Activated CD8-positive, alpha-beta memory T cell treated with anti-CD3 and anti-CD28 coated beads, Interleukin-2, amount 10 ng/mL, durations not matched to agents 7 days and 5 days (primary cell): Measurements from ENCODE around the gene PABPC3. TPM values are rescaled to one million over a fixed set of nuclear protein-coding genes. Genes with fewer than 3 reads are reported as not detected.

Source experiments
- ATAC-seq: fragments of 150-1000 bp; cut with Tn5 transposase; one replicate; pipeline ENCODE4 v1.10.0; 2021; ENCODE audit warnings: moderate library complexity
- CTCF ChIA-PET: fragments of 350-600 bp; sonication (Branson Sonifier 250); formaldehyde crosslinking; loops from one replicate; lab custom pipeline; 2021; ENCODE audit warnings: antibody characterized with exemption; lab: Charles Lee
- DNase-seq: peaks from one replicate; pipeline ENCODE4 v3.0.0-alpha.2; 2020
- H3K27ac Mint-ChIP-seq: one replicate; pipeline ENCODE4 v1.8.0; 2021; ENCODE audit warnings: mild to moderate bottlenecking, mixed read lengths
- H3K27me3 Mint-ChIP-seq: one replicate; pipeline ENCODE4 v1.8.0; 2021; ENCODE audit warnings: mixed read lengths
- H3K36me3 Mint-ChIP-seq: one replicate; pipeline ENCODE4 v1.8.0; 2021; ENCODE audit warnings: mild to moderate bottlenecking, mixed read lengths
- H3K4me1 Mint-ChIP-seq: one replicate; pipeline ENCODE4 v1.8.0; 2021; ENCODE audit warnings: mixed read lengths
- H3K4me3 Mint-ChIP-seq: one replicate; pipeline ENCODE4 v1.8.0; 2021; ENCODE audit warnings: mild to moderate bottlenecking, moderate library complexity, mixed read lengths
- H3K9me3 Mint-ChIP-seq: one replicate; pipeline ENCODE4 v1.8.0; 2022; ENCODE audit warnings: low read depth, mixed read lengths
- total RNA-seq, 2 experiments: library from RNA; stranded (reverse); gene quantifications; one replicate each; pipeline ENCODE4 v1.2.3, GENCODE V29; 2021

Gene PABPC3
- total RNA-seq, 2 experiments from 2014 or later: 0.20 to 0.52 TPM

- ATAC-seq (no peak), DNase-seq (no peak)
- H3K9me3 Mint-ChIP-seq: no peaks in the 10 kb centered on the region
- H3K4me1 Mint-ChIP-seq: no peaks in the 10 kb centered on the region
- CTCF ChIA-PET: no interaction called here
- H3K27me3 Mint-ChIP-seq: peaks cover 35% of the 10 kb centered on the region
- H3K4me3 Mint-ChIP-seq: no peak overlapping the region
- H3K27ac Mint-ChIP-seq: no peak overlapping the region
- H3K36me3 Mint-ChIP-seq: no peaks in the 10 kb centered on the region
These were observed 15.2 kb upstream of the PABPC3 start for GRCh38 chr13:25080773-25081172.

- H3K9me3 Mint-ChIP-seq: no peaks in the 10 kb centered on the region
- H3K27me3 Mint-ChIP-seq: peaks cover 37% of the 10 kb centered on the region
- no peak for ATAC-seq
- H3K4me1 Mint-ChIP-seq: no peaks in the 10 kb centered on the region
- DNase-seq: no peak
- H3K27ac Mint-ChIP-seq: no peak overlapping the region
- CTCF ChIA-PET: interaction anchor here (0.9 to 1.5 kb wide), 2 partner anchors 12 to 29 kb away, joined by 3 to 5 read pairs; no protein-coding TSS in a partner anchor
- H3K4me3 Mint-ChIP-seq: no peak overlapping the region
- H3K36me3 Mint-ChIP-seq: no peaks in the 10 kb centered on the region
These were observed 11.8 kb upstream of the PABPC3 start for GRCh38 chr13:25084096-25084495.

GRCh38 chr13:25085125-25085742 is 10.7 kb upstream of the PABPC3 start:
- no peaks in the 10 kb centered on the region for H3K4me1 Mint-ChIP-seq
- no peak for DNase-seq
- peaks cover 39% of the 10 kb centered on the region for H3K27me3 Mint-ChIP-seq
- no peak for ATAC-seq
- H3K36me3 Mint-ChIP-seq: no peaks in the 10 kb centered on the region
- no peaks in the 10 kb centered on the region for H3K9me3 Mint-ChIP-seq
- H3K27ac Mint-ChIP-seq: no peak overlapping the region
- CTCF ChIA-PET: interaction anchor here (0.9 to 1.5 kb wide), 2 partner anchors 28 to 90 kb away, joined by 3 to 5 read pairs; no protein-coding TSS in a partner anchor
- H3K4me3 Mint-ChIP-seq: no peak overlapping the region

- CTCF ChIA-PET: no interaction called here
- no peaks in the 10 kb centered on the region for H3K4me1 Mint-ChIP-seq
- DNase-seq (no peak), ATAC-seq (no peak)
- H3K27me3 Mint-ChIP-seq: peaks cover 39% of the 10 kb centered on the region
- no peak overlapping the region for H3K4me3 Mint-ChIP-seq
- H3K27ac Mint-ChIP-seq: no peak overlapping the region
- H3K9me3 Mint-ChIP-seq: no peaks in the 10 kb centered on the region
- H3K36me3 Mint-ChIP-seq: no peaks in the 10 kb centered on the region
These were observed 7.2 kb upstream of the PABPC3 start for GRCh38 chr13:25088562-25089221.

- H3K27ac Mint-ChIP-seq: no peak overlapping the region
- no peaks in the 10 kb centered on the region for H3K36me3 Mint-ChIP-seq
- peaks cover 41% of the 10 kb centered on the region for H3K27me3 Mint-ChIP-seq
- no peak overlapping the region for H3K4me3 Mint-ChIP-seq
- no peak for DNase-seq
- CTCF ChIA-PET: no interaction called here
- no peak for ATAC-seq
- H3K4me1 Mint-ChIP-seq: no peaks in the 10 kb centered on the region
- H3K9me3 Mint-ChIP-seq: no peaks in the 10 kb centered on the region
These were observed 1.5 kb downstream of the PABPC3 start for GRCh38 chr13:25097426-25097825.

- CTCF ChIA-PET: interaction anchor here (0.7 to 1.2 kb wide), 2 partner anchors 10 to 109 kb away, joined by 3 read pairs; no protein-coding TSS in a partner anchor
- Mint-ChIP-seq H3K27me3 (peaks cover 11% of the 10 kb centered on the region), H3K4me1 (no peaks in the 10 kb centered on the region), H3K36me3 (no peaks in the 10 kb centered on the region), H3K4me3 (no peak overlapping the region), H3K27ac (no peak overlapping the region), H3K9me3 (no peaks in the 10 kb centered on the region)
- ATAC-seq (no peak), DNase-seq (no peak)
These were observed 7.8 kb downstream of the PABPC3 start for GRCh38 chr13:25103711-25104110.

- Mint-ChIP-seq H3K27ac (no peak overlapping the region), H3K9me3 (no peaks in the 10 kb centered on the region), H3K4me3 (no peak overlapping the region), H3K27me3 (peaks cover 40% of the 10 kb centered on the region), H3K4me1 (peaks cover 3% of the 10 kb centered on the region), H3K36me3 (no peaks in the 10 kb centered on the region)
- CTCF ChIA-PET: no interaction called here
- DNase-seq (no peak), ATAC-seq (no peak)
These were observed 13.4 kb downstream of the PABPC3 start for GRCh38 chr13:25109341-25109740.

GRCh38 chr13:25110956-25111584 is 15.1 kb downstream of the PABPC3 start:
- DNase-seq (no peak), ATAC-seq (no peak)
- Mint-ChIP-seq H3K27ac (no peak overlapping the region), H3K27me3 (peaks cover 41% of the 10 kb centered on the region), H3K4me3 (no peak overlapping the region), H3K36me3 (no peaks in the 10 kb centered on the region), H3K9me3 (no peaks in the 10 kb centered on the region), H3K4me1 (peaks cover 3% of the 10 kb centered on the region)
- CTCF ChIA-PET: interaction anchor here (1.3 to 1.7 kb wide), 2 partner anchors 15 to 116 kb away, joined by 4 to 5 read pairs; no protein-coding TSS in a partner anchor

- Mint-ChIP-seq H3K4me3 (no peak overlapping the region), H3K27ac (no peak overlapping the region), H3K27me3 (peaks cover 41% of the 10 kb centered on the region), H3K4me1 (peaks cover 3% of the 10 kb centered on the region), H3K36me3 (no peaks in the 10 kb centered on the region), H3K9me3 (no peaks in the 10 kb centered on the region)
- no peak for DNase-seq
- no peak for ATAC-seq
- CTCF ChIA-PET: interaction anchor here (1.3 to 1.7 kb wide), 2 partner anchors 14 to 116 kb away, joined by 4 to 5 read pairs; no protein-coding TSS in a partner anchor
These were observed 15.6 kb downstream of the PABPC3 start for GRCh38 chr13:25111585-25111956.

GRCh38 chr13:25112695-25113255 is 16.8 kb downstream of the PABPC3 start:
- Mint-ChIP-seq H3K4me1 (peaks cover 3% of the 10 kb centered on the region), H3K4me3 (no peak overlapping the region), H3K9me3 (no peaks in the 10 kb centered on the region), H3K36me3 (no peaks in the 10 kb centered on the region), H3K27ac (no peak overlapping the region), H3K27me3 (peaks cover 41% of the 10 kb centered on the region)
- DNase-seq (no peak), ATAC-seq (no peak)
- CTCF ChIA-PET: interaction anchor here (0.9 to 2.1 kb wide), 7 partner anchors 9 to 117 kb away, joined by 3 to 6 read pairs (median 4); no protein-coding TSS in a partner anchor

GRCh38 chr13:25114220-25114619 is 18.3 kb downstream of the PABPC3 start:
- DNase-seq (peak; percentile 82), ATAC-seq (peak; percentile 81)
- peaks cover 46% of the 10 kb centered on the region for H3K27me3 Mint-ChIP-seq
- no peak overlapping the region for H3K4me3 Mint-ChIP-seq
- no peak overlapping the region for H3K27ac Mint-ChIP-seq
- H3K36me3 Mint-ChIP-seq: no peaks in the 10 kb centered on the region
- H3K4me1 Mint-ChIP-seq: peaks cover 3% of the 10 kb centered on the region
- H3K9me3 Mint-ChIP-seq: no peaks in the 10 kb centered on the region
- CTCF ChIA-PET: interaction anchor here (0.6 to 2.1 kb wide), 19 partner anchors 9 to 1426 kb away, joined by 3 to 9 read pairs (median 3); no protein-coding TSS in a partner anchor

- Mint-ChIP-seq H3K27ac (no peak overlapping the region), H3K36me3 (no peaks in the 10 kb centered on the region), H3K4me3 (no peak overlapping the region), H3K27me3 (peaks cover 46% of the 10 kb centered on the region), H3K4me1 (peaks cover 3% of the 10 kb centered on the region), H3K9me3 (no peaks in the 10 kb centered on the region)
- CTCF ChIA-PET: no interaction called here
- ATAC-seq (no peak), DNase-seq (no peak)
These were observed 20.1 kb downstream of the PABPC3 start for GRCh38 chr13:25116044-25116443.

- no peak overlapping the region for H3K27ac Mint-ChIP-seq
These were observed 21.4 kb downstream of the PABPC3 start for GRCh38 chr13:25117312-25117711.

More at GRCh38 chr13:25117312-25117711, 21.4 kb downstream of the PABPC3 start:
- H3K9me3 Mint-ChIP-seq: no peaks in the 10 kb centered on the region
- H3K27me3 Mint-ChIP-seq: peaks cover 48% of the 10 kb centered on the region
- DNase-seq (no peak), ATAC-seq (no peak)
- no peaks in the 10 kb centered on the region for H3K36me3 Mint-ChIP-seq
- CTCF ChIA-PET: no interaction called here
- H3K4me1 Mint-ChIP-seq: peaks cover 3% of the 10 kb centered on the region
- no peak overlapping the region for H3K4me3 Mint-ChIP-seq
